Measurements from ENCODE around the gene BLM.

Gene BLM

DNA sequence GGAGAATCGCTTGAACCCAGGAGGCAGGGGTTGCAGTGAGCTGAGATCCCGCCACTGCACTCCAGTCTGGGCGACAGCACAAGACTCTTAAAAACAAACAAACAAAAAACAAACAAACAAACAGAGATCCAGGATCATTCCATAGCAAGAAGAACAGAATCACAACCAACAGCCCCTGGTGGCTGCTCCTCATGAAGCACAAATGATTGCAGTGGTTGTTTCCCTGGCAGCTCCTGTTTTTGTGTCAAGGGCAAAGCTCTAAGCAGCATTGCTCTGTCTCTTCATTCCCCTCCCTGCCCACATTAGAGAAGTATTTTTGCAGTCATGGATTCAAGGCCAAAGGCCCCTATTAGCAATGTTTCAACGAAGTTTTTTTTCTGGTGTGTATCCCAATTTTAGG lies 25.8 kb upstream of the BLM start:
- DNase-seq (ENCODE audit: low read depth in 3 of 3, low spot score in 1 of 3), result no peak

DNA sequence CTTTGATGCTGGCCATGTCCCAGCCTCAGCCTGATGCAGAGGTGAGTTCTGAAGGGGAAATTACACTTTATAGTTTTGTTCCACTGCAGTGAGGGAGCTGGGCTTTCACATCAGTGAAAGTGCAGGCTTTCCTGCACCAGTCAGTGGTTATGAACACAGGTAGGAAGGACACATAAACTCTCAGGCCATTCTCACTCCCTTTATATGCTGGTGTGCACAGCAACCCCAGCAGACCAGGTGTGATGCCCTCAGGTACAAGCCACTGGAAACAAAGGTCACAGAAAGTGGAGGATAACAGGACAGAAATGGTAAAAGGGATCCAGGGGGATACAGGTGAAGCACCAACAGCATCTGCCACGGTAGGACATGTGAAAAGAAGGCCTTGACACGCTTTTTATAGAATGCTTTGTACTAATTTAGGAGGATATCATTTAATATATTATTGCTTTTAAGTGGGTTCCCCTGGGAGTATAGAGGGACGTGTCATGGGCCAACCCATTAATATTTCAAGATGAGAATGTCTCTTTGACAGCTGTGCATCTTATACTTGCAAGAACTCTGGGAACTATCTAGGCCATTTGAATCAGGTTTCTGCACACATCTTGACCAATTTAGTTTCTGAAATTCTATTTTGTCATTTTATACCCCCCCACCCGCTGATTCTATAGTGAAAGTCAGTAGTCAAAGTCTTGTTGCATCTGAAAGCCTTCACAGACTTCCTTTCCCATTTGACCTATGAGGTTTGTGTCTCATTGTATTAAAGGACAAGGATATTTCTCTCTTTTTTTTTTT lies 25.0 kb upstream of the BLM start:
- no peak for DNase-seq (ENCODE audit: low read depth in 3 of 3, low spot score in 1 of 3)

DNA sequence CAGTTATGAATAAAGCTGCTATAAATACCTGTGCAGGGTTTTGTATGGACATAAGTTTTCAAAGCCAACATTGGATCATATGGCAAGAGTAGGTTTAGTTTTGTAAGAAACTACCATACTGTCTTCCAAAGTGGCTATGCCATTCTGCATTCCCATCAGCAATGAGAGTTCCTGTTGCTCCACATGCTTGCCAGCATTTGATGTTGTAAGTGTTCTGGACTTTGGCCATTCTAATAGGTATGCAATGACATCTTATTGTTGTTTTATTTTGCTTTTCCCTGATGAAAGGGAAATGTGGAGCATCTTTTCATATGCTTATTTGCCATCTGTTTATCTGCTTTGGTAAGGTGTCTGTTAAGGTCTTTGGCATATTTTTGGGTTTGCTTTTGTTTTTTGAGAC lies 22.2 kb upstream of the BLM start:
- DNase-seq (ENCODE audit: low read depth in 3 of 3, low spot score in 1 of 3), result no peak

DNA sequence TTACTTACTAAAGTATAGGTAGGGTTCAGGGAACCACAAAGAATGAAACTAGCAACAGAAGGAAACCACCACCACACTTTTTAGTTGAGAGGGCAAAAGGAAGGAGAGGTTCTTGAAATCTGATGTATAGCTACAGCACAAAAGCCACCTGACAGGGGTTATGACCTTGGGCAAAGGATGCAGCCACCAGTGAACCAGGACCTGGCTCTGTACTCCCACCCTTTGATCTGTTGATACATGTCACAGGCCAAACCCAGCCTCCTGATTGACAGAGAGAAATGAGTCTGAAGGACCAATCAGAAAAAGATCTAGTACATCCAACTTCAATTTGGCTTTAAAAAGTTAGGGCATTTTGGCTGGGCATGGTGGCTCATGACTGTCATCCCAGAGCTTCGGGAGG lies 20.0 kb upstream of the BLM start:
- DNase-seq (ENCODE audit: low read depth in 3 of 3, low spot score in 1 of 3), result no peak

DNA sequence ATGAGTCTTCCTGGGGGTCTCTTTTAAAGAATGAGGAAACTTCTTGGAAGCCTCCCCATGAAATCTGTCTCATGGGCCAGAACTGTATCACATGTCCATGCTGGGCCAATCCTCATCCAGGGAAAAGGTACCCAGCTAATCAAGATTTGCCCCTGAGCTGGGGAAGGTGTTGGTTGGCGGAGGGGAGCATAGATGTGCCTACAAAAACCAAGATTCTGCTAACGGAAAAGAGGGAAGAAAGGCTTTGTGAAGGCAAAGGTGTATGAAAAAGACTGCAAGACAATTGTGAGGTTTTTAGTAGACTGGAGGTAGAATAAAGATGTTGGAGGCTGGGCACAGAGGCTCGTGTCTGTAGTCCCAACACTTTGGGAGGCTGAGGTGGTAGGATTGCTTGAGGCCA lies 18.5 kb upstream of the BLM start:
- no peak for DNase-seq (ENCODE audit: low read depth in 3 of 3, low spot score in 1 of 3)

DNA sequence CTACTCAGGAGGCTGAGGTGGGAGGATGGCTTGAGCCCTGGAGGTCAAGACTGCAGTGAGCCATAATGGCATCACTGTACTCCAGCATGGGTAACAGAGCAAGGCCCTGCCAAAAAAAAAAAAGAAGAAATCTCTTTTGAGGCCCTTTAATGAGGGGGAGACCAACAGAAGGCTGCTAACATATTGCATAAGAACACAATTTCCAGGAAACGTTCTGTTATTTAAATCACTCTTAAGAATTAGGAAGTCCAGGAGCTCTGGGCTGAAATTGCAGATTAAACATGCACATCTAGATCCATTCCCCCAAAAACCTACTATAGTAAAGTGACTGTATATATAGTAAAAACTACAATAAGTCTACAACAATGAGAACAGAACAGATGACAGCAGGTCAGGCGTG lies 16.1 kb upstream of the BLM start:
- DNase-seq (ENCODE audit: low read depth in 3 of 3, low spot score in 1 of 3), result no peak

DNA sequence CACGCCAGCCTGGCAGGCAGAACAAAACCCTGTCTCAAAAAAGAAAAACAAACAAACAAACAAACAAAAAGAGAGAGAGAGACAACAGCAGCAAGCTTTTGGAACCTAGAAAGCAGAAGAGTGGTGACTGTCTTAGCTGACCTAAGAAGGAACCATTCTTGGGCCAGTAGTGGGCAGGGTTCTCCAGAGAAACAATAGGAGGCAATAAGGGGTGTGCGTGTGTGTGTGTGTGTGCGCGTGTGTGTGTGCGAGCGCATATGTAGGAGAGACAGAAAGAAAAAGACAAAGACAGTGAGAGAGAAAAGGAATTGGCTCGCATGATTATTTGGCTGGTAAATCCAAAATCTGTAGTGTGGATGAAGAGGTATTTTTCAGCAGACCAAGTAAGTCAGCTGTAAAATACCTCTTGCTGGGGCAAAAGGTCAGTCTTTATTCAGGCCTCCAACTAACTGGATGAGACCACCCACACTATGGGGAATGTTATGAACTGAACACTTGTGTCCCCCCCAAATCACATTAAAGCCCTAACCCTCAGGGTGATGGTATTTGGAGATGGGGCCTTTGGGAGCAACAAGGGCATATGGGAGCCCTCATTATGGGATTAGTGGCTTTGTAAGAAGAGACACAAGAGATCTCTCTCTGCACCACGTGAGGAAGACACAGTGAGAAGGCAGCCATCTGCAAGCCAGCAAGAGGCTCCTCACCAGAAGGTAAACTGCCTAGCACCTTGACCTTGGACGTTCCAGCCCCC lies 15.1 kb upstream of the BLM start:
- no peak for DNase-seq (ENCODE audit: low read depth in 3 of 3, low spot score in 1 of 3)

DNA sequence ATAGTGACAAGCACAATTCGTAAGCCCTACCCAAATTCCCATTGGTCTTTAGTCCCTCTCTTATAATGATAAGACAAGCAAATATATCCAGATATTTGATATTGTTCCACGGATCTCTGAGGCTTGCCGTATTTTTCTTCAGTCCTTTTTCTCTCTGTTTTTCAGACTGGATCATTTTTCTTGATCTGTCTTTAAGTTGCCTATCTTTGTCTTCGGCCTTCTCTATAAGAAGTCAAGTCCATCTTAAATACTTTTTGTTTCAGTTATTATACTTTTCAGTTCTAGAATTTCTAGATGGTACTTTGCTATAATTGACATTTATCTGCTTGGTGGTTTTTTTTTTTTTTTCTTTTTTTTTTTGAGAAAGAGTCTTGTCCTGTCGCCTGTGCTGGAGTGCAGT lies 13.7 kb upstream of the BLM start:
- DNase-seq (ENCODE audit: low read depth in 3 of 3, low spot score in 1 of 3), result no peak

DNA sequence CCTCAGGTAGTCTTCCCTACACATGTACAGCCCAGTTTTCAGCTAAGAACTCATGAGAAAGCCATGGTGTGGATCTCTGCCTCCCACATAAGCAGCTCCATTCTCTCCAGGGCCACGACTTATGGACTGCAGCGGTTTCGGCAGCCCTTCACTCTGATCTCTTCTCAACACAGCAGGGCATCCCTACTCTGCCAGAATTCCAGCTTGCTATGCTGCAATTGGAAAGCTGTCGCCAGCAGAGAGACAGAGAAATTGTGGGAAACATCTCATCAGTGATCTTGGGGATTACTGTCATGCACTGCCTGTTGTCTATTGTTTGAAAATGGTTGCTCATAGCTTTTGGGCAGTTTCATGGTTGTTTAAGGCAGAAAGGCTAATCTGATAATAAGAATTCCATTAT lies 11.9 kb upstream of the BLM start:
- no peak for DNase-seq (ENCODE audit: low read depth in 3 of 3, low spot score in 1 of 3)

DNA sequence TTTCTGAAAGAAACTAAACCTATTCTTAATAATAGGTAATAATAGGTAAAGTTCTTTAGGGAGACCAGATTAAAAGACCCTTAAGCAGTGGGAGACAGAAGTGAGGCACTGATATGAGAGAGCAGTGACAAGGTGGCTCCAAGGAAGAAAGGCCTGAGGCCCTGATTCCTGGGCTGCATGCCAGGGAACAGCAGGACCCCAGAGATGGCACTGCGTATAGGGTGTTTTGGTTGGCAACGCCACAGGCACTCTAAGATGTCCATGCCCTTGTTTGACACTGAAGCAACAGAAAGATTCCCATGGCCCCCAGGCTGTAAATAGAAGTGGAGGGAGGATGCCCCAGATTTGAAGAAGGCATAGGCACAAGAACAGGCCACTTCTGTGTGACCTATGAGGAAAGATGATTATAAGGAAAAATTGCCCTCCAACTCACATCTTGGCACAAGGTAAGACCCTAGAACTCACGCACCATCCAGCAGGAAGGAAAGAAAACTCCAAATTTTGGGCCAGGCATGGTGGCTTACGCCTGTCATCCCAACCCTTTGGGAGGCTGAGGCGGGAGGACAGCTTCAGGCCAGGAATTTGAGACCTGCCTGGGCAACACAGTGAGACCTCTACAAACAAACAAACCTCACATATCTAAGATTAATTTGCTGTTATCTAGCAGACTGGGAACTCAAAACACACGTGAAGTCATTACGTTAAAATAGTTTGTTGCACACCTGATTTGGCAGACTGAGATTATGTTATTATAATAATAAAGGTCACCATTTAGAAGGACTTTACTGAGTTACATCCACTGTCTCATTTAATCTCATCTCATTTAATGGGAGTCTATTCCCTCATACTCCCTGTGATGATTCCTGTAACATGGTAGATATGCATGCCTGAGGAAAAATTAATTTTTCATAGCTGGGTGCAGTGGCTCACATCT lies 10.5 kb upstream of the BLM start:
- no peak for DNase-seq (ENCODE audit: low read depth in 3 of 3, low spot score in 1 of 3)

DNA sequence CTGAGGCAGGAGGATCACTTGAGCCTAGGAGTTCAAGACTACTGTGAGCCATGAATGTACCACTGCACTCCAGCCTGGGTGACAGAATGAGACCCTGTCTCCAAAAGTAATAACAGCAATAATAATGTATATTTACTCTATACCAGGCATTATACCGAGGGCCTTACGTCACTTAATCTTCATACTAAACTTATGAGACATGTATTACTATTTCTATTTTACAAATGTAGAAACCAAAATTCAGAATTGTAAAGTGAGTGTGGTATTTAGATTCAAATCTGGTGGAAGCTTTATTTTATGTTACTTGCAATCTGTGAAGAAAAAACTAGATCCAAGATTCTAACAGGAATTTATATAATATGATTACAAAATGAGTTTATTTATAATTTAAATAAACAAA lies 9.7 kb upstream of the BLM start:
- no peak for DNase-seq (ENCODE audit: low read depth in 3 of 3, low spot score in 1 of 3)

DNA sequence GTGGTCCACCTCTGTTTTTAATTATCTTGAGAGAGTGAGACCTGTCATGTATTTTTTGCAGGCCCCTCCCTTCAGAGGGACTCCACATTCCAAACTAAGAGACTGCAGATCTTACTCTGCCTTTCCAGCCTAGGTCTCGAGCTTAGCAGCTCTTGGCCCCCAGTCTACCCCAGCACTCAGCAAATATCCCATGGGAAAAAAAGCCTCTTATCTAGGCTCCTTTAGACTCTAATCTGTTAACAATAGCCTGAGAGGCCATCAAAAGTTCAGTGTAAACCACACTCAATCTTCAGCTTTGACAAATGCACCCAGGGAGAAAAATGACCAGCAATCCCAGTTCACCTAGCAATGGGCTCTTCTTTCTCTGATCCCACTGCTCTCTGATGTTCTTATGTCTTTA lies 8.6 kb upstream of the BLM start:
- DNase-seq (ENCODE audit: low read depth in 3 of 3, low spot score in 1 of 3), result no peak

DNA sequence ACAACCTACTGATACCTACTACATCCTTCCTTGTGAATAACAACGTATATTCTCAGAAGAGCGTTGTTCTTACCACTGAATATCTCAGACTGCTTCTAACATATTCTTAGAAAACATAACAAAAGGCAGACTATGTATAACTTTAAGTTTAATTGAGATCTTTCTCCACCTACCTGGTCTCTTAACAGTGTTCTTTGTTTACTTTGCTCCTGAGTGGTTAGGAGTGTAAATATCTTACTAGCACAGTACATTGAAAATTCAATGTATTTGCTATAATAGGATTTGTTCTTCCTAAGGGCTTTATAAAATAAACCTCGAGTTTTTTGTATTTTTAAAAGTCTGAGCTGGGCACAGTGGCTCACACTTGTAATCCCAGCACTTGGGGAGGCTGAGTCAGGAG lies 7.9 kb upstream of the BLM start:
- no peak for DNase-seq (ENCODE audit: low read depth in 3 of 3, low spot score in 1 of 3)

DNA sequence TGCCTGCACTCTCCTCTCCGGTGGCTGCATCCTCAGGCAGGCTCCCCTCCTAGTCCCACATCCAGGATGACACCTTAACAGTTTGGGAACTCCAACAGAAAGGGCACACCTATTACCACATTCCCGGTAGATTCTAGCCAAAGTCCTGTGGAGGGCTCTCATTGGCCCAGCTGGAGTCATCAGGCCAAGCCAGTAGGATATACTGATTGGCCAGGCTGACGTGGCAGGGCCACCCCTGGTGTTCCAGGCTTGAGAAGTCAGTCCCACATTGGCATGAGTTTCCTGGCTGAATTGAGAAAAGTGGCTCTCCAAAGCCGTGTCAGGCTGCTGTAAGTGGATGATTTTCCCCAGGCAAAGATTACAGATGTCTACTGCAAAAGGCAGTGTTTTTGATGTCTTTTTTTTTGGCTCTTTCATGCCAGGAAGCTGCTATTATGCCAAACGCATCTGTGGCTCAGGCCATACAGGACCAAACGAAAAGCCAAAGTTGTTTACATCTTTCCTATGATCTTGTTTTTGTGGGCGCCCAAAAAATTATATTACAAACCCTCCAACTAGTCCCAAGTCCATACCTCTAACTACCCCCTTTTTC lies 6.6 kb upstream of the BLM start:
- DNase-seq (ENCODE audit: low read depth in 3 of 3, low spot score in 1 of 3), result no peak

DNA sequence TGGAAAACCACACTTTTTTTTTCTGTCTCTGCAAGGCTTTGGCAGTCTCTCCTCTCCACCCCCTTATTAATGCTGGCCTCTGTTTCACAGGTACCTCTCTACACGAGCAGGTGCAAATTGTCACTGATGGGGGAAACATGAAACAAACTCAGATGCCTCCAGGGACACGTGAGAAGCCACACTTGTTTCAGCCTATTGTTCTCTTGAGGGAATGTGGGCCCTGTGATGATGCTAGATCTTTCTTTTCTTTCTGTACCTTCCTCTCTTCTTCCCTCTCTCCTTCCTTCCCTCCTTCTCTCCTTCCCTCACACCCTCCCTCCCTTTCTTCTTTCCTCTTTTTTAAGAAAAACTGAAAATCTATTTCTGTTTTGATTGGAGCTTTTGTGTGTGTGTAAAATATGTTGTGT lies 5.7 kb upstream of the BLM start:
- DNase-seq (ENCODE audit: low read depth in 3 of 3, low spot score in 1 of 3), result no peak

DNA sequence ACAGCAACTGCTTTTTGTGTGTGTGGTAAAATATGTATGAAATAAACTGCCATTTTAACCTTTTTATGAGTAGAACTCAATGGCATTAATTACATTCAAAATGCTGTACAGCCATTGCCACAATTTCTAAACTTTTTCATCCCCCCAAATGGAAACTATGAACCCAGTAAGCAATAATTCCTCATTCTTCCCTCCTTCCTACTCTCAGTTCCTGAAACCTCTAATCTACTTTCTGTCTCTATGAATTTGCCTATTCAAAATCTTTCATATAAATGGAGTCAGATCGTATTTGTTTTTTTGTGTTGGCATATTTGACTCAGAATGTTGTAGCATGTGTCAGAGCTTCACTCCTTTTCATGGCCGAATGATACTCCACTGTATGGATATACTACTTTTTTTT lies 5.3 kb upstream of the BLM start:
- no peak for DNase-seq (ENCODE audit: low read depth in 3 of 3, low spot score in 1 of 3)

DNA sequence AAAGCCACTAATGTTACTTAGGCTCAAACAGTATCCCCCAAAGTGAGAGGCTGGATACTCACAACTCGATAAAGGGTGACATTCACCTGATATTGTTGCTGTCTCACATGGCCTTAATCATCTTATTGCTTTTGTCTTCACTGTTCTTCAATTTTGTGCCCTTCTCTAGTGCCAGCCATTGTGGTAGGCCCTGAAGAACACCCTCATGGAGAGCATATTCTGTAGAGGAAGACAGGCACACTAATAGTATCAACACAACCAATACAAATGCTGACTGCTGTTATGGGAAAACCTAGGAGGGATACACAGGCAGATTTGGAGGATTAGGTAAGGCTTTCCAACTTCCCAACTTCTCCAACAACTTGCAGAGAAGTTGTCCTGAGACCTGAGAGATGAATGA lies 4.1 kb upstream of the BLM start:
- DNase-seq (ENCODE audit: low read depth in 3 of 3, low spot score in 1 of 3), result no peak

DNA sequence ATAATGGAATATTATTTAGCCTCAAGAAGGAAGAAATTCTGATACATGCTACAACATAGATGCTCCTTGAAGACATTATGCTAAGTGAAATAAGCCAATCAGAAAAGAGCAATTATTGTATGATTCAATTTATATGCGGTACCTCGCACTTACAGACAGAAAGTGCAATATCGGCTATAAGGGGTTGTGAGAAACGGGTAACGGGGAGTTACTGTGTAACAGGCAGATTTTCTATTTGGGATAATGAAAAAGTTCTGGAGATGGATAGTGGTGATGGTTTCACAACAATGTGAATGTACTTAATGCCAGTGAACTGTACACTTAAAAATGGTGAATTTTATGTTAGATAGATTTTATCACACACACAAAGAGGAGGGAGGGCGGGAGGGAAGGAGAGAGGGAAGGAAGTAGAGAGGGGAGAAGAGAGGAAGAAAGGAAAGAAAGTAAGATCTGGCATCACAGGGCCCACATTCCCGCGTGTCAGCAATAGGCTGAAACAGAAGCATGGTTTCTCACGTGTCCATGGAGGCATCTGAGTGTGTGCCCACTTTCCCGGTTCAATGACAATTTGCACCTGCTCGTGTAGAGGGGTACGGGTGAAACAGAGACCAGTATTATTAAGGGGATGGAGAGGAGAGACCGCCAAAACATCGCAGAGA lies 700 bp upstream of the BLM start:
- no peak for DNase-seq (ENCODE audit: low read depth in 3 of 3, low spot score in 1 of 3)

DNA sequence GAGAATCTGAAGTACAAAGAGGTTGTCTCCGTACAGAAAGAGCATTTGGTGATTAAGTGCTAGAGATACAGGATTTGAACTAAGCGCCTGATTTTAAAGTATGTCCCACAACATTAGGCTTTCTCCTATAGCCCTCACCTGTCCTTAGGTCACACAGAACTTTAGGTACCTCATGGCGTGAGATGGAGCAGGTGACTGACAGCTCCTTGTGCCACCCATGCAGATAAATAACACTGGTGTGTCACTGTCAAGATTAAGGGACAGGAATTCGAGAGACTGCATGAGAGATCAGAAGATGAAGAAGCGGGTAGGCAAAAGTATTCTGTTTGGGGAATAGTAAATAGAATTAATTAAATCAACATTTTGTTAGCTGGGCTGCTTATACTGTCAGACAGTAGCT lies 1.1 kb downstream of the BLM start:
- no peak for DNase-seq (ENCODE audit: low read depth in 3 of 3, low spot score in 1 of 3)

DNA sequence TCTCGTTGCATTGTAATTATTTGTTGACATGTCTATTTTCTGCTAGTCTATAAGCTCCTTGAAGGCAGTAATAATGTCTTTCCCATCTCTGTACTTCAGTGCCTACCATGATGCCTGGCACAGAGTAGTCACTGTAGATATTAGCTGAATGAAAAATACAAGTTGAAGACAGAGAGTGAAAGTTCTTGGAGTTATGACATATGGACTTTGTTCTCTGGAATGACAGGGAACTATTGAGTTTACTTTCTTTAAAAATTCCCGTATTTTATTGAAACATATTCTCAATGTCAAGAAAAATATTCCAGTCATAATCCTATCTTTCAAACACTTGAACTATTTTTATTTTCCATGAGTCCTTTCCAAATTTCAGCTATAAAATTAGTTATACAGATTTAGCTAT lies 3.0 kb downstream of the BLM start:
- DNase-seq (ENCODE audit: low read depth in 3 of 3, low spot score in 1 of 3), result no peak

DNA sequence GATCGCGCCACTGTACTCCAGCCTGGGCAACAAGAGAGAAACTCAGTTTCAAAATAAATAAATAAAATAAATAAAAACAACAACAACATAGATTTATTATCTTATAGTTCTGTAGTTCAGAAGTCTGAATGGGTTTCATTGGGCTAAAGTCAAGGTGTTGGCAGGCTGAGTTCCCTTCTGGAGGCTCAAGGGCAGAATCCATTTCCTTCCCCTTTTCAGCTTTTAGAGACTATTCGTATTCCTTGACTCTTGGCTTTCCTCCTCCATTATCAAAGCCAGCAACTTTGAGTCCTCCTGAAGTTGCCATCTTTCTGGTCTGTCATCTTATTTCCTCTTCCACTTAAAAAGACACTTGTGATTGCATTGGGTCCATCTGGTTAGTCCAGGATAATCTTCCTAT lies 12.1 kb downstream of the BLM start:
- no peak for DNase-seq (ENCODE audit: low read depth in 3 of 3, low spot score in 1 of 3)

Measured in stimulated activated CD4-positive, alpha-beta T cell treated with anti-CD3 and anti-CD28 coated beads, TNF-alpha, amount 100 ng/mL, for 1 hour (primary cell).